NB4 (cell line): Measurements from ENCODE around the gene THRSP.
"Not testable (repeated sequence)": the region's sequence is repeated elsewhere in the genome, so short reads cannot be mapped to it uniquely, and the experiment has no call there.

ENCODE experiments used
- DNase-seq: peaks from one replicate; pipeline ENCODE4 v3.0.0; 2010; ENCODE audit warnings: low read depth
- H3K4me3 ChIP-seq: one replicate; pipeline ENCODE4 v1.5.1; 2011; ENCODE audit warnings: mild to moderate bottlenecking, low read depth, low read length, moderate library complexity
- CTCF ChIP-seq: IDR thresholded peaks from one replicate; pipeline ENCODE4 v1.5.1; 2012; ENCODE audit warnings: low read depth, low read length
- MAX ChIP-seq: IDR thresholded peaks from 2 replicates; pipeline ENCODE4 v1.6.1; 2011; ENCODE audit warnings: low read depth, low read length
- MYC ChIP-seq: IDR thresholded peaks from 2 replicates; pipeline ENCODE4 v1.6.1; 2011; ENCODE audit warnings: low read depth, low read length
- POLR2A ChIP-seq: IDR thresholded peaks from 2 replicates; pipeline ENCODE4 v1.6.1; 2011; ENCODE audit warnings: mild to moderate bottlenecking; ENCODE audit not compliant: insufficient read length; ENCODE audit errors: extremely low read depth

The THRSP gene

GRCh38 chr11:78037825-78038620 is 25.6 kb upstream of the THRSP start:
- no peak for DNase-seq
- no peak overlapping the region for H3K4me3 ChIP-seq
- no peak for TF ChIP-seq MYC
- TF ChIP-seq MAX: no peak
- no peak for TF ChIP-seq POLR2A
- TF ChIP-seq CTCF: no peak

- no peak for TF ChIP-seq MAX
- TF ChIP-seq POLR2A: no peak
- TF ChIP-seq MYC: no peak
- no peak for TF ChIP-seq CTCF
Measured at GRCh38 chr11:78038697-78039313, 24.9 kb upstream of the THRSP start.

DNA sequence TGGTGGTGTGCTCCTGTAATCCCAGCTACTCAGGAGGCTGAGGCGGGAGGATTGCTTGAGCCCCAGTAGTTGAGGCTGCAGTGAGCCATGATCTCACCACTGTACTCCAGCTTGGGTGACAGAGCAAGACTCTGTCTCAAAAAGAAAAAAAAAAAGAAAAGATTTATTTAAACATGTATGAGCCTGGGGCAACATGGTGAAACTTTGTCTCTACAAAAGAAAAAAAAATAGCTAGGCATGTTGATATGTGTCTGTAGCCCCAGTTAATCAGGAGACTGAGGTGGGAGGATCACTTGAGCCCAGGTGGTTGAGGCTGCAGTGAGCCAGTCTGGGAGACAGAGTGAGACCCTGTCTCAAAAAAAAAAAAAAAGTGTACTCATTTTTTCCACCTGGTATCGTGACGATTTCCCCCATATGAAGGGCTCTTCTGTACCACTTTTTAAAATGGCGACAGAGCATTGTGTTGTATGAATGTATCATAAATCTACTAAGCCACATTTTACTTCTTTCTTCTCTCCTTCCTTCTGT is 24.2 kb upstream of the THRSP start:
- no peak overlapping the region for H3K4me3 ChIP-seq
- no peak for TF ChIP-seq CTCF
- no peak for TF ChIP-seq MAX
- TF ChIP-seq MYC: no peak
- TF ChIP-seq POLR2A: no peak

More at GRCh38 chr11:78038697-78039313, 24.9 kb upstream of the THRSP start:
- no peak overlapping the region for H3K4me3 ChIP-seq
- no peak for DNase-seq

GRCh38 chr11:78039919-78040671 is 23.6 kb upstream of the THRSP start:
- H3K4me3 ChIP-seq: peak overlapping the region; percentile 14
- no peak for TF ChIP-seq CTCF
- TF ChIP-seq MYC: no peak; the same call in 1 of the 2 replicates
- TF ChIP-seq MAX: 0 out of 2 replicates have a peak, but pooled peaks have one; percentile 6
- peak; percentile 37 for TF ChIP-seq POLR2A
- peak; percentile 76 for DNase-seq

More for the DNA sequence above, 24.2 kb upstream of the THRSP start:
- no peak for DNase-seq

DNA sequence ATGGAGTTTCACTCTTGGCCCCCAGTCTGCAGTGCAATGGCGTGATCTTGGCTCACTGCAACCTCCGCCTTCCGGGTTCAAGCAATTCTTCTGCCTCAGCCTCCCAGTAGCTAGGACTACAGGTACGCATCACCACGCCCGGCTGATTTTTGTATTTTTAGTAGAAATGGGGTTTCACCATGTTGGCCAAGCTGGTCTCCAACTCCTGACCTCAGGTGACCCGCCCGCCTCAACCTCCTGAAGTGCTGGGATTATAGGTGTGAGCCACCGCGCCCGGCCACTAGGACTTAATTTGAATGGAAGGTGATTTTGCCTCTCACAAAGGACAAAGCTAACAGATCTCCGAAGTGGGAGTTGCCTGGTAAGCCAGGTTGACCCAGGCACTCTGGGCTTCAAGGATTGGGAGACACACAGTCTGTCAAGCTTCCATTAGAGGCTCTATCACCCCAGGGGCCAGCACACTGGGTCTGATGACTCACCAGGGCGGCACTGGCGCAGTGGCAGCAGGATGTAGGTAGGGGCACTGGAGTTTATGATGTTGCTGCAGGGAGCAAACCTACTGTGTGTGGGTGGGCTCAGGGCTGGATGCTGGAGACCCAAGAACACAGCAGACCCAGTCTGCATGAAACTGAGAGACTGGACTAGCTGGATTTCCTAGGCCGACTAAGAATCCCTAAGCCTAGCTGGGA is 22.8 kb upstream of the THRSP start:
- no peak for DNase-seq
- no peak for TF ChIP-seq MAX
- TF ChIP-seq CTCF: no peak
- no peak for TF ChIP-seq POLR2A
- TF ChIP-seq MYC: no peak
- H3K4me3 ChIP-seq: no peak overlapping the region

GRCh38 chr11:78041380-78041719 is 22.3 kb upstream of the THRSP start:
- H3K4me3 ChIP-seq, DNase-seq: not testable (repeated sequence)
